Smooth muscle cell of bladder (primary cell): ENCODE results near the gene ADAMTS16. TPM values are rescaled to one million over a fixed set of nuclear protein-coding genes. Genes with fewer than 3 reads are reported as not detected.

Experiments
- total RNA-seq: library from RNA; depleted of rRNA; stranded (reverse); fragments of >200 nt; gene quantifications from 2 replicates; pipeline ENCODE4 v1.2.3, GENCODE V29; 2014

Gene ADAMTS16
- total RNA-seq: 0.14 and 0.18 TPM in 2 replicates

DNA sequence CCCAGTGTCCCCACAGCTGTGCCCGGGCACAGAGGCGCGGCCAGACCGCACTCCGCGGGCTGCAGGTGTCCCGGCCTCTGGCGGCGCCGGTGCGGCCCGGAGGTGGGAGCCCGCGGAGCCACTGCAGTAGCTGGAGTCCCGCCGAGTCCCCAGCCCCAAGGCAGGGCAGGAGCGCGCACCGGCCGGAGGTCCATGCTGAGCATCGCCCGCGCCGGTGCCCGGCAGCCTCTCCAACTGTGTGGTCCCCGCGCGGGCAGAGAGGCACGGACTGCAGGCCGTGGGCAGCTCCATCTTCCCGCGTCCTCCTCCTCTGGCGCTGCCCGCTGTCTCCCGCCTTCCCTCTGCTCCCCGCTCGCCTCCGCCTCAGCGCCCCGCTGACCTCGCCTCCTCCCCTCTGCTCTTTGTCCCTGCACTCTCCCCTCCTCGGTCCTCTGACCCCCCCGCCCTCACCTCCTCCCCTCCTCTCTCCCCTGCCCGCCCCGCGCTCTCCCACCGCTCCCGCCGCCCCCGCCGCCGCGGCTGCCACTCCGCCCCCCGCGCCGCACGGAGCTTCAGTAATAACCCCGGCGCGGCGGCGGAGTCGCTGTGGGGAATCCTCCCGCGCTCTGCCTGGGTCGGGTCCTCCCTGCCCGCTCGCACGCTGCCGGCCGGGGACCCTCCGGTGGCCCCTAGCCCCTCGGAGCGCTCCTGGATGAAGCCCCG is at the start of gene ADAMTS16:
Gene ADAMTS16, plus strand, starts transcription at position 554 of the 702 bp plus-strand sequence. Its CDS starts 138 bp downstream, at position 692.

